Keratinocyte (primary cell): ENCODE results near the gene TSPAN10.

Experiments used
- EZH2 ChIP-seq: IDR thresholded peaks from one replicate; pipeline ENCODE4 v1.6.1; 2012; ENCODE audit warnings: inconsistent platforms, mild to moderate bottlenecking, low read length, moderate library complexity
- TF ChIP-seq, protein P1 (sequence below), 3 experiments: IDR thresholded peaks in 1 of 3; conservative IDR thresholded peaks in 1 of 3; optimal IDR thresholded peaks in 1 of 3; 2 replicates in 2 of 3; 3 replicates in 1 of 3; pipeline versions ENCODE3 to v1.5.1; 2011; ENCODE audit warnings: low read length in 3 of 3, mild to moderate bottlenecking in 3 of 3, moderate library complexity in 2 of 3, control low read depth in 1 of 3, inconsistent platforms in 1 of 3; ENCODE audit not compliant: insufficient read depth in 2 of 3; ENCODE audit errors: extremely low read depth in 1 of 3

DNA sequence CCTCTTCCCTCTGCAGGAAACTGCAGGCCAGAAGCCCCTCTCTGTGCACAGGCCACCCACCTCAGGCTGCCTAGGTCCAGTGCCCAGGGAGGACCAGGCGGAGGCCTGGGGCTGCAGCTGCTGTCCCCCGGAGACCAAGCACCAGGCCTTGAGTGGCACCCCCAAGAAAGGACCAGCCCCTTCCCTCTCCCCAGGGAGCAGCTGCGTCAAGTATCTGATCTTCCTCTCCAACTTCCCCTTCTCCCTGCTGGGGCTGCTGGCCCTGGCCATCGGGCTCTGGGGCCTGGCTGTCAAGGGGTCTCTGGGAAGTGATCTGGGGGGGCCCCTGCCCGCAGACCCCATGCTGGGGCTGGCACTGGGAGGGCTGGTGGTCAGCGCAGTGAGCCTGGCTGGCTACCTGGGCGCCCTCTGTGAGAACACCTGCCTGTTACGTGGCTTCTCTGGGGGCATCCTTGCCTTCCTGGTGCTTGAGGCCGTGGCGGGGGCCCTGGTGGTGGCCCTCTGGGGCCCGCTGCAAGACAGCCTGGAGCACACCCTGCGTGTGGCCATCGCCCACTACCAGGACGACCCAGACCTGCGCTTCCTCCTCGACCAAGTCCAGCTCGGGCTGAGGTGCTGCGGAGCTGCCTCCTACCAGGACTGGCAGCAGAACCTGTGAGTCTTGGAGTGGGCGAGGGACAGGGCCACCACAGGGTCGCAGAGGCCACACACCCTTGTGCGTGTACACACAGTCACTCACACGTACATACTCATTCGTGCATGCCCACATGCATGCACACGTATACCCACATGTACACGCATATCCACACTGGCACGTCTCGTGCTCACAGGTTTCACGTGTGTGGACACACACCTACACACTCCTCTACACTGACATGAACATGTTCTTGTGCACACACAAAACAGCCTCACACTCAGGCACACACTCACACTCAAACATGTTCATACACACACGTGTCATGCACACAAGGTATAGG is 8.3 kb downstream of the TSPAN10 start:
- no peak for TF ChIP-seq EZH2
- TF ChIP-seq, protein P1, sequence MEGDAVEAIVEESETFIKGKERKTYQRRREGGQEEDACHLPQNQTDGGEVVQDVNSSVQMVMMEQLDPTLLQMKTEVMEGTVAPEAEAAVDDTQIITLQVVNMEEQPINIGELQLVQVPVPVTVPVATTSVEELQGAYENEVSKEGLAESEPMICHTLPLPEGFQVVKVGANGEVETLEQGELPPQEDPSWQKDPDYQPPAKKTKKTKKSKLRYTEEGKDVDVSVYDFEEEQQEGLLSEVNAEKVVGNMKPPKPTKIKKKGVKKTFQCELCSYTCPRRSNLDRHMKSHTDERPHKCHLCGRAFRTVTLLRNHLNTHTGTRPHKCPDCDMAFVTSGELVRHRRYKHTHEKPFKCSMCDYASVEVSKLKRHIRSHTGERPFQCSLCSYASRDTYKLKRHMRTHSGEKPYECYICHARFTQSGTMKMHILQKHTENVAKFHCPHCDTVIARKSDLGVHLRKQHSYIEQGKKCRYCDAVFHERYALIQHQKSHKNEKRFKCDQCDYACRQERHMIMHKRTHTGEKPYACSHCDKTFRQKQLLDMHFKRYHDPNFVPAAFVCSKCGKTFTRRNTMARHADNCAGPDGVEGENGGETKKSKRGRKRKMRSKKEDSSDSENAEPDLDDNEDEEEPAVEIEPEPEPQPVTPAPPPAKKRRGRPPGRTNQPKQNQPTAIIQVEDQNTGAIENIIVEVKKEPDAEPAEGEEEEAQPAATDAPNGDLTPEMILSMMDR (optimal IDR thresholded peaks at IDR 0.05 in 1 of 3, IDR thresholded peaks at IDR 0.05 in 1 of 3, conservative IDR thresholded peaks at IDR 0.05 in 1 of 3; ENCODE audit: extremely low read depth in 1 of 3, insufficient read depth in 2 of 3, low read length in 3 of 3), result no peak
